DND-41 (cell line): ENCODE results near the gene CDAN1.

Experiments used
- EZH2 ChIP-seq: IDR thresholded peaks from 3 replicates; pipeline ENCODE4 v1.6.1; 2012; ENCODE audit warnings: borderline replicate concordance, low read depth, mild to moderate bottlenecking, moderate library complexity, low read length, inconsistent platforms; ENCODE audit not compliant: severe bottlenecking
- TF ChIP-seq, protein P1 (sequence below): IDR thresholded peaks from 2 replicates; pipeline ENCODE4 v1.5.1; 2012; ENCODE audit warnings: borderline replicate concordance, low read length, moderate library complexity, mild to moderate bottlenecking; ENCODE audit not compliant: poor library complexity, severe bottlenecking; ENCODE audit errors: extremely low read depth

DNA sequence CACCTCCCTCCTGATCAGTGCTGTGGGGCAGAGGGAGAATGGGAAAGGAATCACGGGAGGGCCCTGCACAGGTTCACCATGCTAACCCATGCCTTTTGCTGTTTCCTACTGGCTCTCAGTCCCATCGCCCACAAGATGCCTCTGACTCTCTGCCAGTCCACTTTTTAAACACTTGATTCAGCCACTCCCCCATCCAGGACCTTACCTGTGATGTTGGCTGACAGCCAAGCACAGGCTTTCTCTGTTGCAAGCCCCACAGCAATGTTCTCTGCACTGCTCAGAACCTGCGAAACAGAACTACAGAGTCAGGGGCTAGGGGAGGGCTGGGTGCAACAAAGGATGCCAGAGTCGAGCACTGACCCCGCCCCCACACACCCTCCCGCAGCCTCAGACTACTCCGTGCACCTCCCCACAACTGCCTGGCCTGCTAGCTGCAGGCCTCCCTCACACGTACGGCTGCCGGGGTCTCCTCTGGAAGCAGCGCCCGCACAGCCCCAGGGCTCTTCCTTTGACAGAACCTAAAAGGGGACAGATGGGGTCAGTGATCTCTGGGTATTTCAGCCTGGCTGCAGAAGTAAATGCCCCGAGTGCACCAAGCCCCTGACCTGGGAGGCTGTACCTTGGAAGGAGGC lies 9.1 kb downstream of the CDAN1 start:
- TF ChIP-seq, protein P1, sequence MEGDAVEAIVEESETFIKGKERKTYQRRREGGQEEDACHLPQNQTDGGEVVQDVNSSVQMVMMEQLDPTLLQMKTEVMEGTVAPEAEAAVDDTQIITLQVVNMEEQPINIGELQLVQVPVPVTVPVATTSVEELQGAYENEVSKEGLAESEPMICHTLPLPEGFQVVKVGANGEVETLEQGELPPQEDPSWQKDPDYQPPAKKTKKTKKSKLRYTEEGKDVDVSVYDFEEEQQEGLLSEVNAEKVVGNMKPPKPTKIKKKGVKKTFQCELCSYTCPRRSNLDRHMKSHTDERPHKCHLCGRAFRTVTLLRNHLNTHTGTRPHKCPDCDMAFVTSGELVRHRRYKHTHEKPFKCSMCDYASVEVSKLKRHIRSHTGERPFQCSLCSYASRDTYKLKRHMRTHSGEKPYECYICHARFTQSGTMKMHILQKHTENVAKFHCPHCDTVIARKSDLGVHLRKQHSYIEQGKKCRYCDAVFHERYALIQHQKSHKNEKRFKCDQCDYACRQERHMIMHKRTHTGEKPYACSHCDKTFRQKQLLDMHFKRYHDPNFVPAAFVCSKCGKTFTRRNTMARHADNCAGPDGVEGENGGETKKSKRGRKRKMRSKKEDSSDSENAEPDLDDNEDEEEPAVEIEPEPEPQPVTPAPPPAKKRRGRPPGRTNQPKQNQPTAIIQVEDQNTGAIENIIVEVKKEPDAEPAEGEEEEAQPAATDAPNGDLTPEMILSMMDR = no peak
- no peak for TF ChIP-seq EZH2
